Measurements from ENCODE around the gene TTC31.

Gene TTC31

DNA sequence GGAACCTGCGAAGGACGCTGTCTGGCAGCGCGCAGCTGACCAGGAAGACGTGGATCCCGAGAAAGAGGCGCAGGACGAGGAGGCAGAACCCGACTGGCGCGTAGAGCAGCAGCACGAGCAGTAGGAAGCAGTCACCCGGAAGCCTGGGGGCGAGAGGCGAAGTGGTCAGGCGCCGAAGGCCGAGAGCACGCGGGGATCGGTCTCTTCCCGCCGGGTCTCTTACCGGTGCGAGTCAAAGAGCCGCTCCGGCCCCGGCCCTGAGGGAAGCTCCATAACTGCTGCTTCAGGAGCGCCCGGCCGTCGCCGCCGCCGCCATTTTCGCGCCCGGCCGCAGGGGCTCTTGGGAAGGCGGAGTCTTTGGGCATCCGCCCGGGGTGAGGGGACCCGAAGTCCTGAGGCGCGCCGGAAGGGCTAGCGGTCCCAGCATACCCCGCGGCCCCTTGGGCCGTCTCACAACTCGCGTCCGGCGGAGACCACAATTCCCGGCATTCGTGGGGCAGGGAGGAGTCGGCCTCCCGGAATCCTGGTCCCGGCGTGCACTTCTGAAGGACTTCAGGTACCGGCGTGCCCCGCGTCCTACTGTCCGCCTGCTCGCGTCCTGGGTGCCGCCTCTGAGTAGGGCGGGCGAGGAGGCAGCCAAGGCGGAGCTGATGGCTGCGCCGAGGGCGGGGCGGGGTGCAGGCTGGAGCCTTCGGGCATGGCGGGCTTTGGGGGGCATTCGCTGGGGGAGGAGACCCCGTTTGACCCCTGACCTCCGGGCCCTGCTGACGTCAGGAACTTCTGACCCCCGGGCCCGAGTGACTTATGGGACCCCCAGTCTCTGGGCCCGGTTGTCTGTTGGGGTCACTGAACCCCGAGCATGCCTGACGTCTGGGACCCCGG is 46.7 kb downstream of the TTC31 start, which contains the start of the genes AUP1 and HTRA2:
Gene AUP1, minus strand, starts transcription at position 350 of the 882 bp plus-strand sequence. Its CDS starts 77 bp downstream, at position 273.
Gene HTRA2, plus strand, starts transcription at position 577 of the 882 bp plus-strand sequence. Its CDS starts 74 bp downstream, at position 651.
- no peaks in the 10 kb centered on the region for H3K9me3 ChIP-seq (ENCODE audit: control insufficient read depth, insufficient read depth, low read length)
- H3K4me3 ChIP-seq (ENCODE audit: low read length) = peak within 1 kb of the TSS; percentile 99
- peaks cover 16% of the 10 kb centered on the region; the same call in 1 of the 2 replicates for H3K36me3 ChIP-seq (ENCODE audit: control insufficient read depth, insufficient read depth, low read length)
- no CpG with 5 or more reads among the region's 87 CpGs for WGBS (ENCODE audit: insufficient coverage, insufficient read length)
- peak; percentile 97 for DNase-seq (ENCODE audit: low read depth, low spot score)
- H3K4me1 ChIP-seq (ENCODE audit: control insufficient read depth, insufficient read depth, low read length) = peaks cover 3% of the 10 kb centered on the region
- H3K27me3 ChIP-seq (ENCODE audit: control insufficient read depth, insufficient read depth, low read length) = no peaks in the 10 kb centered on the region
- H3K27ac ChIP-seq (ENCODE audit: low read length) = no peak within 1 kb of the TSS

DNA sequence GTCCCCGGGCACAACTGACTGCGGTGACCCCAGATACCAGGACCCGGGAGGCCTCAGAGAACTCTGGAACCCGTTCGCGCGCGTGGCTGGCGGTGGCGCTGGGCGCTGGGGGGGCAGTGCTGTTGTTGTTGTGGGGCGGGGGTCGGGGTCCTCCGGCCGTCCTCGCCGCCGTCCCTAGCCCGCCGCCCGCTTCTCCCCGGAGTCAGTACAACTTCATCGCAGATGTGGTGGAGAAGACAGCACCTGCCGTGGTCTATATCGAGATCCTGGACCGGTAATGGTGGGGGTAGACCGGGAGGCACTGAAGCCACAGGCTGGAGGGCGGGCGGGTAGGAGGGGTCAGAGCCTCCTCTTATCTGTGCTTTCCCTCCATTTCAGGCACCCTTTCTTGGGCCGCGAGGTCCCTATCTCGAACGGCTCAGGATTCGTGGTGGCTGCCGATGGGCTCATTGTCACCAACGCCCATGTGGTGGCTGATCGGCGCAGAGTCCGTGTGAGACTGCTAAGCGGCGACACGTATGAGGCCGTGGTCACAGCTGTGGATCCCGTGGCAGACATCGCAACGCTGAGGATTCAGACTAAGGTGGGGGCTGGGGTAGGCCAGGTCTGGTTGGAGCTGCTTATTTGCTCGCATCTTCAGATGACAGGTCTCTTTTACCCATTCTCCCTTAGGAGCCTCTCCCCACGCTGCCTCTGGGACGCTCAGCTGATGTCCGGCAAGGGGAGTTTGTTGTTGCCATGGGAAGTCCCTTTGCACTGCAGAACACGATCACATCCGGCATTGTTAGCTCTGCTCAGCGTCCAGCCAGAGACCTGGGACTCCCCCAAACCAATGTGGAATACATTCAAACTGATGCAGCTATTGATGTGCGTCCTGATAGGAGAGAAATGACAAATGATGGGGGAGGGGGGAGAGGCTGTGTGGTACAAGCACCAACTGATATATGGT is 47.6 kb downstream of the TTC31 start:
- no peak for DNase-seq (ENCODE audit: low read depth, low spot score)

DNA sequence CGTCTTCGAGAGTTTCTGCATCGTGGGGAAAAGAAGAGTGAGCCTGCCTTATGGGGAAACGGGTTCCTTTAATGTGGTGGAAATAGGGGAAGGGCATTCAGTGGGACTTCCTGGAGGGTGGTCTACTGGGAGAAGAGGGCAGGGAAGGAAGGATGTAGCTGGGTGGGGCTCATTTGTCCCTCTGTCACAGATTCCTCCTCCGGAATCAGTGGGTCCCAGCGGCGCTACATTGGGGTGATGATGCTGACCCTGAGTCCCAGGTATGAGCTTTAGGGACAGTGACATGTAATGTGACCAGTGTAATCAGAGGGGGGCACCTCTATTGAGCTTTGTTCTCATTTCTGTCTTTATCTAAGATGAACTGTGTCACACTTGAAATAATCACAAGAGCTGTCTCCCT is 48.8 kb downstream of the TTC31 start:
- Histone ChIP-seq H3K9me3 (ENCODE audit: control insufficient read depth, insufficient read depth, low read length) (no peaks in the 10 kb centered on the region), H3K4me3 (ENCODE audit: low read length) (no peak overlapping the region), H3K27me3 (ENCODE audit: control insufficient read depth, insufficient read depth, low read length) (no peaks in the 10 kb centered on the region), H3K36me3 (ENCODE audit: control insufficient read depth, insufficient read depth, low read length) (peaks cover 15% of the 10 kb centered on the region; the same call in 1 of the 2 replicates), H3K4me1 (ENCODE audit: control insufficient read depth, insufficient read depth, low read length) (peaks cover 3% of the 10 kb centered on the region), H3K27ac (ENCODE audit: low read length) (no peak overlapping the region)
- no CpG with 5 or more reads among the region's 7 CpGs for WGBS (ENCODE audit: insufficient coverage, insufficient read length)
- no peak for DNase-seq (ENCODE audit: low read depth, low spot score)

More for the DNA sequence above, 47.6 kb downstream of the TTC31 start:
- Histone ChIP-seq H3K36me3 (ENCODE audit: control insufficient read depth, insufficient read depth, low read length) (peaks cover 18% of the 10 kb centered on the region; the same call in 1 of the 2 replicates), H3K9me3 (ENCODE audit: control insufficient read depth, insufficient read depth, low read length) (no peaks in the 10 kb centered on the region), H3K4me3 (ENCODE audit: low read length) (peak overlapping the region; percentile 99; the same call in 1 of the 2 replicates), H3K27me3 (ENCODE audit: control insufficient read depth, insufficient read depth, low read length) (no peaks in the 10 kb centered on the region), H3K27ac (ENCODE audit: low read length) (no peak overlapping the region), H3K4me1 (ENCODE audit: control insufficient read depth, insufficient read depth, low read length) (peaks cover 3% of the 10 kb centered on the region)
- no CpG with 5 or more reads among the region's 54 CpGs for WGBS (ENCODE audit: insufficient coverage, insufficient read length)

DNA sequence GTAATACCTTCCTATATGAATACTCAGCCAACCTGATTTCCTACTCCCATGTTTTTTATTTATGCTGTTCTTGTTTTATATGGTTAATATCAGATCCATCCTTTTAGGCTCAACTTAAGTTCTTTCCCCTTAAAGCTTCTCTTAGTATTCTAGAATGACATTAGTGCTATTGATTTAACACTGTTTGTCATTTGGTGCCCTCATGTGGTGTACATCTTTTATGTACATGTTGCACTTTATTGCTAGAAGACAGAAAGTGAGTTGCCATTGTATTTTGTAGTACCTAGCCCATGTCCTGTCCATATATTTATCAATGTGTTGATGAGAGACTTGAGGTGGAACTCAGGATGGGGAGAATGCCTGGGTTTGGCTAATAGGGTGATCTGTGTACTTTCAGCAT is 49.3 kb downstream of the TTC31 start:
- Histone ChIP-seq H3K36me3 (ENCODE audit: control insufficient read depth, insufficient read depth, low read length) (peaks cover 12% of the 10 kb centered on the region; the same call in 1 of the 2 replicates), H3K4me1 (ENCODE audit: control insufficient read depth, insufficient read depth, low read length) (peaks cover 3% of the 10 kb centered on the region)

DNA sequence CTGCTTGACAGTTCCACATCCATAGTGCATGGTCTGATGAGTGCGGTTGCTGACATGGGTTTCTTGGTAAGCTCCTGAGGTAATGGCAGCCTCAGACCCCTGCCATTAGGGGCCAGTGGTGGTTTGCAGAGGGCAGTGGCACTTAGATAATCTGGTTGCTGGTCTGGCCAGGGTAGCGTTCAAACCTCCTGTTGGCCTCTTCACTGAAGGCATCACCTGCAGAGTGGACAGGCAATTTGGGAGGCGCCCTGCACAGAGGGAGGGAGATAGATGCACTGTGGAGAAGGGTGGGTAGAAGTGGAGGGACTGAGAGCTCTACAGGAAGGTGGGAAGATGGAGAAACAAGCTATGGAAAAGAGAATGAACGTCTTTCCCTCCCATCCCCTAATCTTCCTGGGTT is 50.6 kb downstream of the TTC31 start:
- no peak overlapping the region for H3K4me3 ChIP-seq (ENCODE audit: low read length)
- no peak for DNase-seq (ENCODE audit: low read depth, low spot score)
- H3K9me3 ChIP-seq (ENCODE audit: control insufficient read depth, insufficient read depth, low read length) = no peaks in the 10 kb centered on the region
- H3K36me3 ChIP-seq (ENCODE audit: control insufficient read depth, insufficient read depth, low read length) = peaks cover 10% of the 10 kb centered on the region; the same call in 1 of the 2 replicates
- H3K27ac ChIP-seq (ENCODE audit: low read length) = no peak overlapping the region
- peaks cover 3% of the 10 kb centered on the region for H3K4me1 ChIP-seq (ENCODE audit: control insufficient read depth, insufficient read depth, low read length)
- no peaks in the 10 kb centered on the region for H3K27me3 ChIP-seq (ENCODE audit: control insufficient read depth, insufficient read depth, low read length)
- WGBS (ENCODE audit: insufficient coverage, insufficient read length) = no CpG with 5 or more reads among the region's 4 CpGs

More for the DNA sequence above, 49.3 kb downstream of the TTC31 start:
- H3K27me3 ChIP-seq (ENCODE audit: control insufficient read depth, insufficient read depth, low read length) = no peaks in the 10 kb centered on the region
- no peak for DNase-seq (ENCODE audit: low read depth, low spot score)
- no peaks in the 10 kb centered on the region for H3K9me3 ChIP-seq (ENCODE audit: control insufficient read depth, insufficient read depth, low read length)
- H3K4me3 ChIP-seq (ENCODE audit: low read length) = no peak overlapping the region
- no peak overlapping the region for H3K27ac ChIP-seq (ENCODE audit: low read length)

DNA sequence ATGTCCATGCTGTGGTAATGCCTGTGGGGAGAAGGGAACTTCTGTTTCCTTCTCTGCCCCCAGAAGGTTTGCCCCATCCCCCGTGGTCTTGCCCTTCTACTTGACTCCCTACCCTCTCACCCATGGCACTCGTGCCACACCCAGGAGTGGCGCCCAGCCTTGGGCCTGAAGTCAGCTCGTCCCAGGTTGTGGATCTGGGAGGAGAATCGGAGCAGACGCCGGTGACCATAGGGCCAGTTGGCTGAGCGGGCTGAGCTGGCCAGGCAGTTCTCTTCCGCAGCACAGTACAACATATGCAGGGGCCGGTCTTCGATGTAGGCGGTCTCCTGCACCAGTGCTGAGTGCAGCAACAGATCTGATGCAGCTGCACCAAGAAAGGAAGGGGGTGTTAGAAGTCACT is 51.5 kb downstream of the TTC31 start:
- peaks cover 3% of the 10 kb centered on the region for H3K4me1 ChIP-seq (ENCODE audit: control insufficient read depth, insufficient read depth, low read length)
- no peak overlapping the region for H3K27ac ChIP-seq (ENCODE audit: low read length)
- no peaks in the 10 kb centered on the region for H3K27me3 ChIP-seq (ENCODE audit: control insufficient read depth, insufficient read depth, low read length)
- no CpG with 5 or more reads among the region's 12 CpGs for WGBS (ENCODE audit: insufficient coverage, insufficient read length)
- no peak for DNase-seq (ENCODE audit: low read depth, low spot score)
- peaks cover 10% of the 10 kb centered on the region; the same call in 1 of the 2 replicates for H3K36me3 ChIP-seq (ENCODE audit: control insufficient read depth, insufficient read depth, low read length)
- H3K9me3 ChIP-seq (ENCODE audit: control insufficient read depth, insufficient read depth, low read length) = no peaks in the 10 kb centered on the region
- H3K4me3 ChIP-seq (ENCODE audit: low read length) = no peak overlapping the region

DNA sequence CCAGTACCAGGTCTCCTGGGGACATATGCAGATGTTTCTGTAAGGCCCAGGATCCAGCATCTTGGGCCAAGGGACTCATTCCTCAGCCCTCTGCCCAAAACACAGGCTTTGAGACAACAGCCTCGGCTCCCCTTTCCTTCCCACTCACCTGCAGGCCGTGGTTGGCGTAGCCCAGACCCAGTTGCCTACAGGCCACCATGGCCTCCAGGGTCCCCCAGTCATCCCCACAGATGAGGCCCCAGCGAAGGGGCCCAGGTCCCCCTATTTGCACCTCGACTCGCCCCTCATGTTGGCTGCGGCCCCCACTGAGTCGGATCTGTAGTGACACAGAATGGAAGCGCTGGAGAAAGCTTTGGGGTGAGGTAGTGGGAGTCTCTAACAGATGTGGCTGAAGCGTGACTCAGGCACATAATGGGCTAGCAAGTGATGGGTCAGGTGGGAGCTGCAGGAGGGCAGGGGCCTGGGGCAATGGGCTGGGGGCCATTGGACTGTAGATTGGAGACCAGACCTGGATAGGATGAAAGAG is 52.6 kb downstream of the TTC31 start:
- no peak overlapping the region for H3K27ac ChIP-seq (ENCODE audit: low read length)
- no peak overlapping the region; the same call in 1 of the 2 replicates for H3K4me3 ChIP-seq (ENCODE audit: low read length)
- no peak for DNase-seq (ENCODE audit: low read depth, low spot score)
- WGBS (ENCODE audit: insufficient coverage, insufficient read length) = no CpG with 5 or more reads among the region's 10 CpGs
- no peaks in the 10 kb centered on the region for H3K27me3 ChIP-seq (ENCODE audit: control insufficient read depth, insufficient read depth, low read length)
- H3K36me3 ChIP-seq (ENCODE audit: control insufficient read depth, insufficient read depth, low read length) = peaks cover 10% of the 10 kb centered on the region; the same call in 1 of the 2 replicates
- H3K4me1 ChIP-seq (ENCODE audit: control insufficient read depth, insufficient read depth, low read length) = peaks cover 3% of the 10 kb centered on the region
- no peaks in the 10 kb centered on the region for H3K9me3 ChIP-seq (ENCODE audit: control insufficient read depth, insufficient read depth, low read length)

DNA sequence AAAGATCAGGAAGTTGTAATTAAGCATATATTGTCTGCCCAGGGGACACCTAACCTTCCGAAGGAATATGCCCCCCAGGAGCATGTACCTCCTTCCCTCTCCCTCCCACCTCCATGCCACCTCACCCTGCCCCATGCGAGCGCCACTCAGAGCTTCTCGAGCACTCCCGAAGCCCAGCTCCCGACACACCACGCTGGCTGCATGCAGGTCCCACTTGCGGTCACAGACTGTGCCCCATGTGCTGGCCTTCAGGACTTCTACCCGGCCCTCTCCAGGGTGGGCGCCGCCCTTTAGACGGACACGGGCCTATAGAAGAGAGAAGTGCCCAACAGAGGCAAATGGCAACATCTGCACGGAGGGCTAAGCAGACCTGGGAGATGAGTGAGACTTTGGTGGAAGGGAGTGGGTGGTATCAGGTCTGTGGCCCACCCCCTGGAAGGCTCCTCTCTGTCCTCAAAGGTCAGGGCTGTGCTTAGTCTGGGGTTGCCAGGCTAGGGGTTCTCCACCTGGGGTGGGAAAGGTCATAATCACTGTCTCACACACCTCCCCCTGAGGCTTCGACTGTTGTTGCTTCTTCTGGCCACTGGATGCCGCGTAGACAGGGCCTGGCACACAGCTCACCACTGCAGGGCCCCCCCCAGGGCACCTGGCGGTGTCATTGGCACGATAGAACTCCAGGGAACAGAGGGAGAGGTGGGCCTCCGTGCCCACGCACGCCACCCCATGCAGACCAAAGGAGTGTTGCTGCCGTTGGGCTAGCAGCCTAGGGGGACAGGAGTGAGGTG is 53.5 kb downstream of the TTC31 start:
- WGBS (ENCODE audit: insufficient coverage, insufficient read length) = no CpG with 5 or more reads among the region's 23 CpGs
- Histone ChIP-seq H3K27ac (ENCODE audit: low read length) (no peak overlapping the region), H3K36me3 (ENCODE audit: control insufficient read depth, insufficient read depth, low read length) (peaks cover 10% of the 10 kb centered on the region; the same call in 1 of the 2 replicates), H3K9me3 (ENCODE audit: control insufficient read depth, insufficient read depth, low read length) (no peaks in the 10 kb centered on the region), H3K27me3 (ENCODE audit: control insufficient read depth, insufficient read depth, low read length) (no peaks in the 10 kb centered on the region), H3K4me3 (ENCODE audit: low read length) (no peak overlapping the region), H3K4me1 (ENCODE audit: control insufficient read depth, insufficient read depth, low read length) (no peaks in the 10 kb centered on the region)
- no peak for DNase-seq (ENCODE audit: low read depth, low spot score)

DNA sequence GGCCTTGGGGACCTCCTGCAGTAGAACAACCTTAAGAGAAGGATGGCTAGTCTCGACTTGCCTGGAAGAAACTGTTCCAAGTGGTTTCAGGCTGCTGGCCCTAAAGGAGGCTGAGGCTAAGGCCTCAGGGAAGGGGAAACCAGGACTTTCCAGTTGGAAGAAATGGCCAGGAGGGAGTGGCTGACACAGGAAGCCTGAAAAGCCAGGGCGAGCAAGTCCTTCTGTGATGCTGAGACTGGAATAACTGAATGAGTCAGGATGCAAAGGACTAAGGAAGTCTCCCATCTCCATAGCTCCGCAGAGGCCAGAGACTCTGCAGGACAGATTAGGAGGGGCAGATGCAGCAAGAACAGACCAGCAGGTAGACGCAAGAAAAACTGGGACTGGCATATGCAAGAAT is 54.3 kb downstream of the TTC31 start:
- no peak overlapping the region for H3K27ac ChIP-seq (ENCODE audit: low read length)
- WGBS (ENCODE audit: insufficient coverage, insufficient read length) = no CpG with 5 or more reads among the region's 4 CpGs
- H3K27me3 ChIP-seq (ENCODE audit: control insufficient read depth, insufficient read depth, low read length) = no peaks in the 10 kb centered on the region

More for the DNA sequence above, 54.3 kb downstream of the TTC31 start:
- Histone ChIP-seq H3K36me3 (ENCODE audit: control insufficient read depth, insufficient read depth, low read length) (peaks cover 10% of the 10 kb centered on the region; the same call in 1 of the 2 replicates), H3K4me3 (ENCODE audit: low read length) (no peak overlapping the region), H3K4me1 (ENCODE audit: control insufficient read depth, insufficient read depth, low read length) (no peaks in the 10 kb centered on the region), H3K9me3 (ENCODE audit: control insufficient read depth, insufficient read depth, low read length) (no peaks in the 10 kb centered on the region)
- no peak for DNase-seq (ENCODE audit: low read depth, low spot score)

Measured in iPS DF 6.9 (cell line).